PC-9 (cell line): Measurements from ENCODE around the gene GPHA2. TPM values are rescaled to one million over a fixed set of nuclear protein-coding genes. Genes with fewer than 3 reads are reported as not detected.

Experiments used
- BruUV-seq: library from RNA; stranded (reverse); fragments of 400-500 nt; replicated peaks from 2 replicates; lab custom pipeline; 2021; lab: Mats Ljungman, UMichigan
- CTCF ChIA-PET: fragments of 300-600 bp; sonication (Branson Sonifier 250); formaldehyde crosslinking; loops from one replicate; lab custom pipeline; 2022; ENCODE audit warnings: antibody characterized with exemption; lab: Charles Lee
- POLR2A ChIA-PET: fragments of 300-600 bp; sonication (Branson Sonifier 250); formaldehyde crosslinking; loops from one replicate; lab custom pipeline; 2022; ENCODE audit warnings: antibody characterized with exemption; ENCODE audit not compliant: unreplicated experiment; lab: Charles Lee
- DNase-seq, 2 experiments: peaks; one replicate each; pipeline versions ENCODE4 v3.0.0 to v3.0.0-alpha.2; 2015 to 2022; ENCODE audit warnings: mixed read lengths in 1 of 2
- H2AFZ ChIP-seq: fragments of 200-600 bp; sonication (generic); 2 replicates; pipeline ENCODE4 v1.8.1; 2017; ENCODE audit warnings: antibody characterized with exemption
- H3F3A ChIP-seq: fragments of 200-600 bp; sonication (generic); 2 replicates; pipeline ENCODE4 v1.8.1; 2017; ENCODE audit warnings: antibody characterized with exemption, mild to moderate bottlenecking, low read depth; ENCODE audit not compliant: insufficient read depth
- H3K27ac ChIP-seq: fragments of 200-600 bp; sonication (generic); 2 replicates; pipeline ENCODE4 v1.6.1; 2016; ENCODE audit warnings: mixed run types
- H3K27me3 ChIP-seq: fragments of 200-600 bp; sonication (generic); 2 replicates; pipeline ENCODE4 v1.6.1; 2016; ENCODE audit warnings: low read depth, mixed run types; ENCODE audit not compliant: insufficient read depth
- H3K36me3 ChIP-seq: fragments of 200-600 bp; sonication (generic); 2 replicates; pipeline ENCODE4 v1.6.1; 2016; ENCODE audit warnings: low read depth, mixed run types
- H3K4me1 ChIP-seq: fragments of 200-600 bp; sonication (generic); replicated peaks from 2 replicates; pipeline ENCODE4 v1.6.1; 2016; ENCODE audit warnings: mixed run types; ENCODE audit not compliant: insufficient read depth
- H3K4me2 ChIP-seq: fragments of 200-600 bp; sonication (generic); 2 replicates; pipeline ENCODE4 v1.6.1; 2017; ENCODE audit warnings: mixed run types
- H3K4me3 ChIP-seq: fragments of 200-600 bp; sonication (generic); 2 replicates; pipeline ENCODE4 v1.6.1; 2016; ENCODE audit warnings: mixed run types
- H3K79me2 ChIP-seq: fragments of 200-600 bp; sonication (generic); 2 replicates; pipeline ENCODE4 v1.6.1; 2017; ENCODE audit warnings: low read depth, mixed run types
- H3K9me2 ChIP-seq: fragments of 200-600 bp; sonication (generic); 2 replicates; pipeline ENCODE4 v1.8.1; 2017; ENCODE audit warnings: mild to moderate bottlenecking; ENCODE audit not compliant: insufficient read depth
- H3K9me3 ChIP-seq: fragments of 200-600 bp; sonication (generic); 2 replicates; pipeline ENCODE4 v1.8.1; 2016; ENCODE audit warnings: low read depth; ENCODE audit not compliant: insufficient read depth
- H4K20me1 ChIP-seq: fragments of 200-600 bp; sonication (generic); 2 replicates; pipeline ENCODE4 v1.8.1; 2017; ENCODE audit not compliant: insufficient read depth
- CTCF ChIP-seq: fragments of 200-600 bp; sonication (generic); conservative IDR thresholded peaks from 2 replicates; pipeline ENCODE4 v1.6.1; 2017; ENCODE audit warnings: mixed run types, antibody characterized with exemption, mild to moderate bottlenecking, moderate library complexity
- EZH2 ChIP-seq: fragments of 200-600 bp; sonication (generic); IDR thresholded peaks from 2 replicates; pipeline ENCODE4 v1.8.0; 2017; ENCODE audit warnings: antibody characterized with exemption, low read depth
- intact Hi-C: fragments of 100-400 bp; cut with micrococcal nuclease; formaldehyde crosslinking; loops from one replicate; pipeline ENCODE4 v1.10.0; 2022; ENCODE audit not compliant: unreplicated experiment
- total RNA-seq: library from RNA; stranded (reverse); gene quantifications from 2 replicates; pipeline ENCODE4 v1.2.3, GENCODE V29; 2021

Gene GPHA2
- total RNA-seq, 1 experiment from 2014 or later: 1.0 TPM

- Histone ChIP-seq H3K9me2 (no peaks in the 10 kb centered on the region), H3K9me3 (no peaks in the 10 kb centered on the region), H3K4me1 (peaks cover 6% of the 10 kb centered on the region; the same call in 1 of the 2 replicates), H4K20me1 (no peaks in the 10 kb centered on the region), H3K4me2 (no peak overlapping the region), H3K27ac (no peak overlapping the region), H3F3A (no peaks in the 10 kb centered on the region), H3K27me3 (no peaks in the 10 kb centered on the region), H3K4me3 (no peak overlapping the region), H3K36me3 (no peaks in the 10 kb centered on the region), H2AFZ (no peak overlapping the region), H3K79me2 (no peaks in the 10 kb centered on the region)
- ChIA-PET CTCF (no interaction called here), POLR2A (no interaction called here)
- no TSS peak for BruUV-seq
- no peak for TF ChIP-seq CTCF
- no peak for TF ChIP-seq EZH2
- intact Hi-C loops: no loop called here
- DNase-seq: no peak
Observed at GRCh38 chr11:64929625-64930024, 6.1 kb downstream of the GPHA2 start.

DNA sequence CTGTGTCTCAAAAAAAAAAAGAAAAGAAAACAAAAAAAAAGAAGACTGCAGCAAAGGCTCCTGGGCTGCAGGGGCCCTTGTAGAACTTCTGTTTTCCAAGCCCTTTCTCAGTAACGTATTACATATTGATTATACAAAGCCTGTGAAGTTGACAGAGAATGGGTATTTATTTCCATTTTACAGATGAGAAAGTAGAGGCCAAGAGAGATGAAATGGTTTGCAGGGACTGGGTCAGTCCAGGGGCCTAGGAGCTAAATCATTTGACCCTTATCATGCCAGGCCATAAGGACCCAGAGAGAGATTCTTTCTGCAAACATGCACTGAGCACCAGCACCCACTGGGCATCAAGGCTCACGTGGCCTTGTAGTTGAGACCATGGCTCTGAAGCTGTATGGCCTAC, 6.7 kb downstream of the GPHA2 start:
- ChIA-PET CTCF (interaction anchor here (0.5 kb wide), 1 partner anchor 9 kb away, joined by 3 read pairs; no protein-coding TSS in a partner anchor), POLR2A (no interaction called here)
- intact Hi-C loops: no loop called here
- Histone ChIP-seq H3K4me2 (no peak overlapping the region), H3K9me3 (no peaks in the 10 kb centered on the region), H3K27ac (no peak overlapping the region), H3F3A (no peaks in the 10 kb centered on the region), H3K4me3 (no peak overlapping the region), H3K4me1 (peaks cover 6% of the 10 kb centered on the region; the same call in 1 of the 2 replicates), H3K27me3 (no peaks in the 10 kb centered on the region), H3K9me2 (no peaks in the 10 kb centered on the region), H2AFZ (no peak overlapping the region), H3K79me2 (no peaks in the 10 kb centered on the region), H3K36me3 (no peaks in the 10 kb centered on the region), H4K20me1 (no peaks in the 10 kb centered on the region)
- BruUV-seq: no TSS peak
- no peak for TF ChIP-seq EZH2
- TF ChIP-seq CTCF: no peak
- DNase-seq: no peak

GRCh38 chr11:64926689-64927088, 9.0 kb downstream of the GPHA2 start:
- Histone ChIP-seq H3K9me3 (no peaks in the 10 kb centered on the region), H3K4me1 (peaks cover 11% of the 10 kb centered on the region), H3K4me2 (no peak overlapping the region), H4K20me1 (no peaks in the 10 kb centered on the region), H3K79me2 (no peaks in the 10 kb centered on the region), H3K27ac (no peak overlapping the region), H3K36me3 (no peaks in the 10 kb centered on the region), H3K9me2 (no peaks in the 10 kb centered on the region), H3F3A (no peaks in the 10 kb centered on the region), H3K4me3 (no peak overlapping the region), H3K27me3 (no peaks in the 10 kb centered on the region), H2AFZ (no peak overlapping the region)
- intact Hi-C loops: no loop called here
- BruUV-seq: no TSS peak
- POLR2A ChIA-PET: no interaction called here
- no peak for TF ChIP-seq CTCF
- no peak for TF ChIP-seq EZH2
- no peak for DNase-seq
- CTCF ChIA-PET: interaction anchor here (0.6 kb wide), 1 partner anchor 40 kb away, joined by 5 read pairs; no protein-coding TSS in a partner anchor
